Heart right ventricle (tissue), 16 donors: ENCODE measurements around the gene IFTAP. TPM values are rescaled to one million over a fixed set of nuclear protein-coding genes. Genes with fewer than 3 reads are reported as not detected.
"Not testable (repeated sequence)": the region's sequence is repeated elsewhere in the genome, so short reads cannot be mapped to it uniquely, and the experiment has no call there.

Experiments used
- ATAC-seq, 8 donors: fragments of 200-7000 bp; cut with Tn5 transposase; one replicate each; pipeline ENCODE4 v1.9.1; 2020; ENCODE audit warnings: mild to moderate bottlenecking in 8 of 8, moderate library complexity in 8 of 8, moderate number of reproducible peaks in 1 of 8
- DNase-seq, 2 donors: peaks; one replicate each; pipeline ENCODE4 v3.0.0-alpha.2; 2020
- H3K27ac ChIP-seq, 10 donors: fragments of 200-600 bp; sonication (generic) in 2 of 10; one replicate each; pipeline versions ENCODE4 v1.5.0 to v1.8.0; 2020 to 2022; ENCODE audit warnings: mild to moderate bottlenecking in 3 of 10
- H3K27me3 ChIP-seq, 7 donors: fragments of 200-600 bp; one replicate each; pipeline ENCODE4 v1.8.0; 2021 to 2022; ENCODE audit warnings: mild to moderate bottlenecking in 2 of 7
- H3K36me3 ChIP-seq, 9 donors: fragments of 200-600 bp; sonication (generic) in 1 of 9; one replicate each; pipeline versions ENCODE4 v1.5.0 to v1.8.0; 2020 to 2022; ENCODE audit warnings: mild to moderate bottlenecking in 2 of 9
- H3K4me1 ChIP-seq, 9 donors: fragments of 200-600 bp; sonication (generic) in 1 of 9; one replicate each; pipeline versions ENCODE4 v1.5.0 to v1.8.0; 2020 to 2022; ENCODE audit warnings: mild to moderate bottlenecking in 4 of 9
- H3K4me3 ChIP-seq, 10 donors: fragments of 200-600 bp; sonication (generic) in 2 of 10; one replicate each; pipeline versions ENCODE4 v1.5.0 to v1.8.0; 2020 to 2022; ENCODE audit warnings: mild to moderate bottlenecking in 7 of 10, moderate library complexity in 2 of 10
- H3K9me3 ChIP-seq, 11 donors: fragments of 200-600 bp in 10 of 11; sonication (generic) in 2 of 11; one replicate each; pipeline versions ENCODE4 v1.5.0 to v1.8.0; 2013 to 2022; ENCODE audit warnings: mild to moderate bottlenecking in 2 of 11, control low read depth in 1 of 11, moderate library complexity in 1 of 11
- CTCF ChIP-seq, 9 donors: fragments of 200-600 bp; sonication (generic) in 2 of 9; IDR thresholded peaks; one replicate each; pipeline versions ENCODE4 v1.5.0 to v1.8.0; 2021 to 2022; ENCODE audit warnings: antibody characterized with exemption in 9 of 9, mild to moderate bottlenecking in 5 of 9, moderate library complexity in 1 of 9
- WGBS, 2 donors: extraction: QIAGEN DNeasy Blood & Tissue Kit; methylation state at CpG; one replicate each; pipeline ENCODE4 v1.1.7; 2013; ENCODE audit warnings: inconsistent platforms in 1 of 2; 5-methylcytosine and 5-hydroxymethylcytosine counted together
- intact Hi-C, 10 donors: fragments of 100-400 bp; cut with DNase I; formaldehyde crosslinking; loops; one replicate each; pipeline versions ENCODE4 v1.11.1 to v1.14.2; 2022
- polyA plus RNA-seq, 2 donors: library from polyadenylated mRNA; stranded (reverse); fragments of 200-250 nt; gene quantifications; one replicate each; pipeline ENCODE4 v1.2.3, GENCODE V29; 2013
- total RNA-seq, 10 donors: library from RNA; stranded (reverse); fragmentation: NEBNext Ultra II Directional in 3 of 10; extraction: Animal tissue kit (Norgen Biotek cat#: 25700) in 3 of 10; gene quantifications; one replicate each; pipeline versions ENCODE4 v1.2.1 to v1.2.4, GENCODE V29; 2021 to 2023
- donor health status: Arrhythmogenic right ventricular cardiomyopathy.
- donor health status: ischemic (EF 13 %, LVEDD 7.1; RV severe dilation, severe dysfunction).
- donor health status: healthy with polysubstance abuse.
- donor health status: DM: no; HTN: yes; CAD: no.
- donor health status: DM: no; HTN: no; CAD: no.
- donor health status: ischemic (EF 25% LVEDD 6.9; RV normal size, moderate dysfunction).
- donor health status: ischemic (EF 25% LVEDD 5.7; RV mildly dilated, moderate dysfunction).
- donor health status: healthy.
- donor health status: DM: yes; HTN: yes; CAD: no.
- donor health status: Ischemic cardiomyopathy.
- donor health status: ischemic (EF 35%, LVEDD 5.7; RV mildly dilated, moderate dysfunction).
- donor health status: nonischemic (EF 11% LVEDD 7.7; RV severe dilation, severe dysfunction).
- donor health status: DM: yes; HTN: yes; CAD: no.
- donor health status: PGD.
- donor health status: ischemic (EF 29% LVEDD 5.4; RV normal size, mild dysfunction).
- donor health status: nonischemic (EF 23%, LVEDD 6.1; RV moderate dilation, normal function).

The IFTAP gene
- total and polyA plus RNA-seq, 12 donors: 33.8 to 54.6 (median 43.1) TPM

DNA sequence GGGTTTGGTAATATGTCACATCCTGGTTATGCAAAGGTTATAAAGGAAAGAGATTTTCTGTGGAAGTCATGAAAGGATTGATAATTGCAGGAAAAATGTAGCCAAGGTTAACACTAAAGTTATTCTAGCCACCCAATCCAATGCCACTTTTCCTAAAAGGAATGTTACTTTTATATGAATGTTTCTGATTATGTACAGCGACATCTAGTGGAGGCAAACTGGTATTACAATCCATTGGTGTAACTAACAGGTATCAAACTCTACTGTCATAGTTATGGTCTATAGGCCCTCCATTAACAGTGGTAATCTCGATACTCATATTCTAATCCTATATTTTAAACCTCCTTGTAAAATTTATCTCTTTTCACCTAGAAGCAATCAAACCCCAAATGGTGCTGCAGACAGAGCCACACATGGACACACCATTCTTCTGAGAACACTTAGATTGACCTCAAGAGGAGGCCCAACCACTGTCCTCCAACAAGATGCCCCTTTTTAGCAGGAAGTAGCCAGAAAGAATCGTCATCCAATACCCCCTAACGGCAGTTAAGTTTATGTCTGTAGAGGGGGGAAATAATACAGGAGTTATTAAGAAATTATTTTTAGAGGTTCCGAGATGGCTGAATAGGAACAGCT lies 78.6 kb downstream of the IFTAP start:
- DNase-seq (peak in 1 of 2 donors; percentile 35), ATAC-seq (no peak)
- Histone ChIP-seq H3K36me3 (no peaks in the 10 kb centered on the region), H3K27ac (no peak overlapping the region), H3K4me3 (no peak overlapping the region), H3K9me3 (peaks cover 0 to 23% (median 0%) of the 10 kb centered on the region in 11 donors), H3K4me1 (no peaks in the 10 kb centered on the region), H3K27me3 (no peaks in the 10 kb centered on the region)
- intact Hi-C loops: loop anchor here (1.0 to 5.0 kb wide), 4 partner anchors 106 to 111 kb away; partner anchors contain the start of gene RAG1 (in 2 of the 10)
- 63 to 67% methylated on average over 5 of the region's 5 CpGs for WGBS, 2 donors
- peak; percentile 62 to 92 (median 85) for TF ChIP-seq CTCF (IDR thresholded peaks at IDR 0.05)

- WGBS, 2 donors: 89 to 94% methylated on average over 6 of the region's 6 CpGs
- intact Hi-C loops: not testable (repeated sequence)
Measured at GRCh38 chr11:36679547-36679946, 85.2 kb downstream of the IFTAP start.

DNA sequence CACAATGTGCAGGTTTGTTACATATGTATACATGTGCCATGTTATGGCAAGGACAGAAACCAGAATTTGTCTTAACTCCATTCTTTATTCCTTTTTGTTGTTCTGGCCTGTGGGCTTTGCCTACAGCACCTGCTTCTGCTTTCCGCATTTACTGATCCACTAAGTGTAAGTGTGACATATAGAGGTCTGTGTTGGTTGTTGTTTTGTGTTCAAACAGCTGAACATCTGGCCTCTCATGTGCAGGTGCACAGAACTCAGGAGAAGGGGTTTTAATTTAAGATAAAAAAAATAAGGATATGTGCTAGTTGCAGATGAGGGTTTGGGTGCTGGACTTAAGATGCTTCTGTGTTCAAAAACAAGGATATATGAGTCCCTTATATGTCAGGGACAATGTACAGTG lies 89.5 kb downstream of the IFTAP start:
- no peaks in the 10 kb centered on the region for H3K36me3 ChIP-seq
- H3K9me3 ChIP-seq: peaks cover 0 to 13% (median 0%) of the 10 kb centered on the region in 11 donors
- H3K4me1 ChIP-seq: no peaks in the 10 kb centered on the region
- ATAC-seq (no peak), DNase-seq (no peak)
- H3K27me3 ChIP-seq: peaks cover 0 to 12% (median 0%) of the 10 kb centered on the region in 7 donors
- 90 to 97% methylated on average over 1 of the region's 1 CpG for WGBS, 2 donors
- no peak for TF ChIP-seq CTCF (IDR thresholded peaks at IDR 0.05)
- intact Hi-C loops: no loop called here
- no peak overlapping the region for H3K27ac ChIP-seq
- H3K4me3 ChIP-seq: no peak overlapping the region

More at GRCh38 chr11:36679547-36679946, 85.2 kb downstream of the IFTAP start:
- not testable (repeated sequence) for DNase-seq, H3K36me3 ChIP-seq, H3K4me3 ChIP-seq, H3K27ac ChIP-seq, H3K4me1 ChIP-seq, H3K27me3 ChIP-seq, ATAC-seq
- peaks cover 0 to 34% (median 0%) of the 10 kb centered on the region in 11 donors for H3K9me3 ChIP-seq

DNA sequence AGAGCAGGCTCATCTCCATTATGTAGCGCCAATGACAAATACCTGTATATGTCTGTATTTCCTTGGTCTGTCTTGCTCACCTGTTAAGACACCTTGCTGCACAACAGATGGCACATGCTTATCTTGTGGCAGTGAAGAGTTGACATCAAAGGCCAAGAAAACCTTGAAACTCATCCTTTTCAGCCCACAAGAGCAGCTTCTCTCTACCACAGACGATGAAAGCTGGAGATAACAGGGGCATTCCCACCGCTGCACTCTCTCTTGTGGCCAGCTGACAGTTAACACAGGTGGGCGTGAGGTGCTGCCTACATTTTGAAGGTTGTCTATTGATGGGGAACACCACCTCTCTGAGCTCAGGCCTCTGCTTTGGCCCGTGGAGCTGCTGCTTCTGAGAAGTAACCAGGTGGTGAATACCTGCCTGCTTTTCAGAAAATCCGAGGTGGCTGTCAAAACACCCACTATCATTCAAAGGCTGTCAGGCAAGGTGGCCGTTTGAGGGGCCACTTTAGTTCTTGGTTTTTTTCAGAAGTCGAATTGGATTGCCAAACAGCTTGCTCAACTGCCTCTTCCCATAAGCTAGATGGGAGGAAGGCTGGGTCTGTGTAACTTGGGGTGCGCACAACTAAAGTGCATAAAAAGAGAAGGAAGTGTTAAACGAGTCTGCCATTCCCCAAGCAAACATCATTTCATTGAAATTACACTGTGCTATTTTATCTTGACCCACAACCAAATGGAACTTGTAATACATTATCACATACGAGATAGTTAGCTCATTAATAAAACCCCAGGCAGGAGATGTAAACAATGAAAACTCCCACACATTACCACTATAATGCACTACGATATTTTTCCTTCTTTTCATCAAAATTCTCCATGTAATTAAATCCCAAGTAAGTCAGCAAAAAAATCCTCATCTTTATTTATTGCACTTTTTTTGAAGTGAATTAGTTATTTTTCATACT lies 90.8 kb downstream of the IFTAP start:
- Histone ChIP-seq H3K27me3 (peaks cover 0 to 20% (median 0%) of the 10 kb centered on the region in 7 donors), H3K9me3 (peaks cover 0 to 1% (median 0%) of the 10 kb centered on the region in 11 donors), H3K36me3 (no peaks in the 10 kb centered on the region), H3K27ac (no peak overlapping the region), H3K4me1 (no peaks in the 10 kb centered on the region), H3K4me3 (no peak overlapping the region)
- WGBS, 2 donors: 62 to 69% methylated on average over 12 of the region's 12 CpGs
- no peak for TF ChIP-seq CTCF (IDR thresholded peaks at IDR 0.05)
- DNase-seq: no peak
- intact Hi-C loops: no loop called here
- ATAC-seq: no peak
